ENCODE data around the gene CSRP2.

CSRP2 gene

GRCh38 chr12:76883811-76884210, 5.0 kb upstream of the CSRP2 start:
- H3K4me3 ChIP-seq (ENCODE audit: low read length), result no peak overlapping the region
- H3K4me1 ChIP-seq (ENCODE audit: control insufficient read depth, low read depth, low read length), result peaks cover 13% of the 10 kb centered on the region
- H3K27ac ChIP-seq (ENCODE audit: low read length), result no peak overlapping the region

GRCh38 chr12:76883151-76883550, 4.3 kb upstream of the CSRP2 start:
- peaks cover 10% of the 10 kb centered on the region for H3K4me1 ChIP-seq (ENCODE audit: control insufficient read depth, low read depth, low read length)
- H3K9ac ChIP-seq (ENCODE audit: low read length), result no peak overlapping the region
- H3K27me3 ChIP-seq (ENCODE audit: control insufficient read depth, insufficient read depth, low read length), result no peaks in the 10 kb centered on the region
- H3K4me3 ChIP-seq (ENCODE audit: low read length), result no peak overlapping the region
- no peaks in the 10 kb centered on the region for H3K36me3 ChIP-seq (ENCODE audit: control insufficient read depth, low read depth, low read length)
- H3K9me3 ChIP-seq (ENCODE audit: control insufficient read depth, low read depth, low read length), result no peaks in the 10 kb centered on the region
- H3K27ac ChIP-seq (ENCODE audit: low read length), result no peak overlapping the region

More at GRCh38 chr12:76883811-76884210, 5.0 kb upstream of the CSRP2 start:
- no peak overlapping the region for H3K9ac ChIP-seq (ENCODE audit: low read length)
- no peaks in the 10 kb centered on the region for H3K9me3 ChIP-seq (ENCODE audit: control insufficient read depth, low read depth, low read length)
- H3K36me3 ChIP-seq (ENCODE audit: control insufficient read depth, low read depth, low read length), result no peaks in the 10 kb centered on the region
- no peaks in the 10 kb centered on the region for H3K27me3 ChIP-seq (ENCODE audit: control insufficient read depth, insufficient read depth, low read length)

GRCh38 chr12:76882367-76882766, 3.5 kb upstream of the CSRP2 start:
- Histone ChIP-seq H3K9ac (ENCODE audit: low read length) (no peak overlapping the region), H3K27me3 (ENCODE audit: control insufficient read depth, insufficient read depth, low read length) (no peaks in the 10 kb centered on the region), H3K27ac (ENCODE audit: low read length) (no peak overlapping the region), H3K4me1 (ENCODE audit: control insufficient read depth, low read depth, low read length) (peaks cover 13% of the 10 kb centered on the region), H3K4me3 (ENCODE audit: low read length) (no peak overlapping the region), H3K36me3 (ENCODE audit: control insufficient read depth, low read depth, low read length) (no peaks in the 10 kb centered on the region), H3K9me3 (ENCODE audit: control insufficient read depth, low read depth, low read length) (no peaks in the 10 kb centered on the region)

GRCh38 chr12:76881142-76881541, 2.3 kb upstream of the CSRP2 start:
- no peak overlapping the region for H3K27ac ChIP-seq (ENCODE audit: low read length)

GRCh38 chr12:76880519-76881023, 1.8 kb upstream of the CSRP2 start:
- no peak overlapping the region for H3K27ac ChIP-seq (ENCODE audit: low read length)
- H3K4me3 ChIP-seq (ENCODE audit: low read length), result no peak overlapping the region
- no peaks in the 10 kb centered on the region for H3K9me3 ChIP-seq (ENCODE audit: control insufficient read depth, low read depth, low read length)
- H3K9ac ChIP-seq (ENCODE audit: low read length), result no peak overlapping the region
- peaks cover 19% of the 10 kb centered on the region for H3K4me1 ChIP-seq (ENCODE audit: control insufficient read depth, low read depth, low read length)
- H3K27me3 ChIP-seq (ENCODE audit: control insufficient read depth, insufficient read depth, low read length), result no peaks in the 10 kb centered on the region
- H3K36me3 ChIP-seq (ENCODE audit: control insufficient read depth, low read depth, low read length), result no peaks in the 10 kb centered on the region

More at GRCh38 chr12:76881142-76881541, 2.3 kb upstream of the CSRP2 start:
- no peaks in the 10 kb centered on the region for H3K27me3 ChIP-seq (ENCODE audit: control insufficient read depth, insufficient read depth, low read length)
- no peaks in the 10 kb centered on the region for H3K9me3 ChIP-seq (ENCODE audit: control insufficient read depth, low read depth, low read length)
- no peaks in the 10 kb centered on the region for H3K36me3 ChIP-seq (ENCODE audit: control insufficient read depth, low read depth, low read length)
- H3K9ac ChIP-seq (ENCODE audit: low read length), result no peak overlapping the region
- no peak overlapping the region for H3K4me3 ChIP-seq (ENCODE audit: low read length)
- peaks cover 19% of the 10 kb centered on the region for H3K4me1 ChIP-seq (ENCODE audit: control insufficient read depth, low read depth, low read length)

- H3K9ac ChIP-seq (ENCODE audit: low read length), result peak overlapping the region; percentile 88
- peak overlapping the region; percentile 86 for H3K27ac ChIP-seq (ENCODE audit: low read length)
- H3K4me3 ChIP-seq (ENCODE audit: low read length), result peak overlapping the region; percentile 89
Measured at GRCh38 chr12:76879710-76880518, 1.1 kb upstream of the CSRP2 start.

GRCh38 chr12:76878099-76878898, 520 bp downstream of the CSRP2 start:
- H3K9me3 ChIP-seq (ENCODE audit: control insufficient read depth, low read depth, low read length), result no peaks in the 10 kb centered on the region
- peaks cover 30% of the 10 kb centered on the region for H3K4me1 ChIP-seq (ENCODE audit: control insufficient read depth, low read depth, low read length)
- H3K9ac ChIP-seq (ENCODE audit: low read length), result peak overlapping the region; percentile 93
- no peaks in the 10 kb centered on the region for H3K27me3 ChIP-seq (ENCODE audit: control insufficient read depth, insufficient read depth, low read length)
- peak overlapping the region; percentile 89 for H3K4me3 ChIP-seq (ENCODE audit: low read length)
- H3K27ac ChIP-seq (ENCODE audit: low read length), result peak overlapping the region; percentile 74
- H3K36me3 ChIP-seq (ENCODE audit: control insufficient read depth, low read depth, low read length), result no peaks in the 10 kb centered on the region

More at GRCh38 chr12:76879710-76880518, 1.1 kb upstream of the CSRP2 start:
- Histone ChIP-seq H3K36me3 (ENCODE audit: control insufficient read depth, low read depth, low read length) (no peaks in the 10 kb centered on the region), H3K4me1 (ENCODE audit: control insufficient read depth, low read depth, low read length) (peaks cover 20% of the 10 kb centered on the region), H3K9me3 (ENCODE audit: control insufficient read depth, low read depth, low read length) (no peaks in the 10 kb centered on the region), H3K27me3 (ENCODE audit: control insufficient read depth, insufficient read depth, low read length) (no peaks in the 10 kb centered on the region)

GRCh38 chr12:76876696-76877229, 2.1 kb downstream of the CSRP2 start:
- H3K27me3 ChIP-seq (ENCODE audit: control insufficient read depth, insufficient read depth, low read length), result no peaks in the 10 kb centered on the region
- H3K27ac ChIP-seq (ENCODE audit: low read length), result no peak overlapping the region
- no peak overlapping the region for H3K9ac ChIP-seq (ENCODE audit: low read length)
- H3K4me3 ChIP-seq (ENCODE audit: low read length), result peak overlapping the region; percentile 89
- no peaks in the 10 kb centered on the region for H3K9me3 ChIP-seq (ENCODE audit: control insufficient read depth, low read depth, low read length)
- peaks cover 43% of the 10 kb centered on the region for H3K4me1 ChIP-seq (ENCODE audit: control insufficient read depth, low read depth, low read length)
- H3K36me3 ChIP-seq (ENCODE audit: control insufficient read depth, low read depth, low read length), result no peaks in the 10 kb centered on the region

GRCh38 chr12:76874491-76875190, 4.2 kb downstream of the CSRP2 start:
- H3K27me3 ChIP-seq (ENCODE audit: control insufficient read depth, insufficient read depth, low read length), result no peaks in the 10 kb centered on the region
- no peak overlapping the region for H3K9ac ChIP-seq (ENCODE audit: low read length)
- no peak overlapping the region for H3K27ac ChIP-seq (ENCODE audit: low read length)
- H3K36me3 ChIP-seq (ENCODE audit: control insufficient read depth, low read depth, low read length), result no peaks in the 10 kb centered on the region
- peaks cover 39% of the 10 kb centered on the region for H3K4me1 ChIP-seq (ENCODE audit: control insufficient read depth, low read depth, low read length)
- no peaks in the 10 kb centered on the region for H3K9me3 ChIP-seq (ENCODE audit: control insufficient read depth, low read depth, low read length)
- no peak overlapping the region for H3K4me3 ChIP-seq (ENCODE audit: low read length)

- no peaks in the 10 kb centered on the region for H3K27me3 ChIP-seq (ENCODE audit: control insufficient read depth, insufficient read depth, low read length)
- H3K4me3 ChIP-seq (ENCODE audit: low read length), result no peak overlapping the region
- H3K4me1 ChIP-seq (ENCODE audit: control insufficient read depth, low read depth, low read length), result peaks cover 38% of the 10 kb centered on the region
- H3K9me3 ChIP-seq (ENCODE audit: control insufficient read depth, low read depth, low read length), result no peaks in the 10 kb centered on the region
- no peak overlapping the region for H3K27ac ChIP-seq (ENCODE audit: low read length)
- no peak overlapping the region for H3K9ac ChIP-seq (ENCODE audit: low read length)
- no peaks in the 10 kb centered on the region for H3K36me3 ChIP-seq (ENCODE audit: control insufficient read depth, low read depth, low read length)
Measured at GRCh38 chr12:76874027-76874426, 4.8 kb downstream of the CSRP2 start.

GRCh38 chr12:76872415-76872814, 6.4 kb downstream of the CSRP2 start:
- no peaks in the 10 kb centered on the region for H3K27me3 ChIP-seq (ENCODE audit: control insufficient read depth, insufficient read depth, low read length)
- peaks cover 36% of the 10 kb centered on the region for H3K4me1 ChIP-seq (ENCODE audit: control insufficient read depth, low read depth, low read length)
- no peak overlapping the region for H3K27ac ChIP-seq (ENCODE audit: low read length)
- no peaks in the 10 kb centered on the region for H3K9me3 ChIP-seq (ENCODE audit: control insufficient read depth, low read depth, low read length)
- peak overlapping the region; percentile 34 for H3K9ac ChIP-seq (ENCODE audit: low read length)
- peak overlapping the region; percentile 27 for H3K4me3 ChIP-seq (ENCODE audit: low read length)
- no peaks in the 10 kb centered on the region for H3K36me3 ChIP-seq (ENCODE audit: control insufficient read depth, low read depth, low read length)

Data from iPS-18a (cell line).